OCI-LY1 (cell line): ENCODE data around the gene PFKL.

ENCODE experiments used
- EZH2 ChIP-seq: fragments of 200-600 bp; sonication (generic), shearing (Covaris generic); IDR thresholded peaks from 2 replicates; pipeline ENCODE4 v1.8.0; 2017; ENCODE audit warnings: borderline replicate concordance, mixed run types, mild to moderate bottlenecking, antibody characterized with exemption, low read length, moderate library complexity, mixed read lengths
- TF ChIP-seq, protein P1 (sequence below): fragments of 200-600 bp; sonication (generic), shearing (Covaris generic); IDR thresholded peaks from 2 replicates; pipeline ENCODE4 v1.5.1; 2017; ENCODE audit warnings: mild to moderate bottlenecking, antibody characterized with exemption, low read length, moderate library complexity, mixed read lengths

GRCh38 chr21:44253832-44254710, 45.8 kb upstream of the PFKL start:
- TF ChIP-seq, protein P1, sequence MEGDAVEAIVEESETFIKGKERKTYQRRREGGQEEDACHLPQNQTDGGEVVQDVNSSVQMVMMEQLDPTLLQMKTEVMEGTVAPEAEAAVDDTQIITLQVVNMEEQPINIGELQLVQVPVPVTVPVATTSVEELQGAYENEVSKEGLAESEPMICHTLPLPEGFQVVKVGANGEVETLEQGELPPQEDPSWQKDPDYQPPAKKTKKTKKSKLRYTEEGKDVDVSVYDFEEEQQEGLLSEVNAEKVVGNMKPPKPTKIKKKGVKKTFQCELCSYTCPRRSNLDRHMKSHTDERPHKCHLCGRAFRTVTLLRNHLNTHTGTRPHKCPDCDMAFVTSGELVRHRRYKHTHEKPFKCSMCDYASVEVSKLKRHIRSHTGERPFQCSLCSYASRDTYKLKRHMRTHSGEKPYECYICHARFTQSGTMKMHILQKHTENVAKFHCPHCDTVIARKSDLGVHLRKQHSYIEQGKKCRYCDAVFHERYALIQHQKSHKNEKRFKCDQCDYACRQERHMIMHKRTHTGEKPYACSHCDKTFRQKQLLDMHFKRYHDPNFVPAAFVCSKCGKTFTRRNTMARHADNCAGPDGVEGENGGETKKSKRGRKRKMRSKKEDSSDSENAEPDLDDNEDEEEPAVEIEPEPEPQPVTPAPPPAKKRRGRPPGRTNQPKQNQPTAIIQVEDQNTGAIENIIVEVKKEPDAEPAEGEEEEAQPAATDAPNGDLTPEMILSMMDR: no peak
- no peak for TF ChIP-seq EZH2
